Globus pallidus (tissue), 1 donor: Measurements from ENCODE around the gene SSNA1.
"Not testable (repeated sequence)": the region's sequence is repeated elsewhere in the genome, so short reads cannot be mapped to it uniquely, and the experiment has no call there.

Experiments used
- DNase-seq: peaks from one replicate; pipeline ENCODE4 v3.0.0-alpha.2; 2015; ENCODE audit warnings: low spot score

The SSNA1 gene

DNA sequence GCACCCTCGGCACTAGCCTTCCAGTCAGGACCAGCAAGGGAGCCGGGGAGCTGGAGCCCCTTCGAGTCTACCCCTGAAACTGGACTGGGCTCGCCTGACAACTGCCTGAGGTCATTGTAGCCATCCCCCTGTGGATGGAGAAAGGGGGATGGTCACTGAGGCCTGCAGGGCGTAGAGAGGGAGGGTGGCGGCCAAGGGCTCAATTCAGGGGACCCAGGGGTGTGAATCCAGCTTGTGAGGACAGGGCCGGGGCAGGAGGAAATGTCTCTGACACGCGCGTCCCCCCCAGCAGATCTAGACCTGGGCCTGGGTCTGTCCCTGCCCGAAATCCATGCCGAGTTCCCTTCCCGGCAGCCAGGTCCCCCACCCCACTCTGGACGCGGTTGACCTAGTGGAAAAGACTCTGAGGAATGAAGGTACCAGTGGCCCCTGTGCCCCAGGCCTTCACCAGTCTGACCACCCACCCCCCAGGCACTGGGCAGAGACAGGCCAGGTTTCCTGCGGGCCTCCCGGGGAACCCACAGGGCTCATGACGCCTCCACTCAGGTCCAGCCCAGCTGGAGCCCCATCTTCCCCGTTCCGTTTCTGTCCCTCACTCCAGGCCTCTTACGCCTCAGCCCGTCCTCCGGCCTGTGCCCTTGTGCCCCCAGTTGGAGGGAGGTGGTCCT lies 43.0 kb downstream of the SSNA1 start:
- no peak for DNase-seq

DNA sequence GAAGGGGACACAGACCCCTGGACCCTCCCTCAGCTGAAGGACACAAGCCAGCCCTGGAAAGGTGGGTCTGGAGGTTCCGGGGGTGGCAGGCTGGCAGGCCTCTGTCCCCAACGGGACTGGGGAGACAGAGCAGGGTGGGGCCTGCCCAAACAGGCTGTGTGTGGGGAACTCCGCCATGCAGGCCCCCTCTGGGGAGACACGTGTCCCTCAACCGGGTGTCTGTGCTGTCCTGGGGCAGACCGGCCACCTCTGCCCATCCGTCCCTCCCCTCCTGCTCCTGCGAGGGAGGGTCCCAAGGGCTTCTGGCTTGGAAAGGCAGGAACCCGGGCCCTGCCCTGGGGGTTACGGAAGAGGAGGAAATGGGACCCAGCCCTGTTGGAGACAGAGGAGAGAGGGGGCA lies 43.6 kb downstream of the SSNA1 start:
- no peak for DNase-seq

DNA sequence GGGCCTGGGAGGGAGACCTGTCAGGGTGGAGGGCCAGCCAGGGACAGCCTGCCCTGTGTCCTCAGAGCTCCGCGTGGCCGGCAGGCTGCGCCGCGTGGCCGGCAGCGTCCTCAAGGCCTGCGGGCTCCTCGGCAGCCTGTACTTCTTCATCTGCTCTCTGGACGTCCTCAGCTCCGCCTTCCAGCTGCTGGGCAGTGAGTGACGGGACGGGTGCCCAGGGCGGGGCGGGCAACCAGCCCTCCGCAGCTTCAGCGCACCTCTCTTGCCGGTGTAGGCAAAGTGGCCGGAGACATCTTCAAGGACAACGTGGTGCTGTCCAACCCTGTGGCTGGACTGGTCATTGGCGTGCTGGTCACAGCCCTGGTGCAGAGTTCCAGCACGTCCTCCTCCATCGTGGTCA lies 44.0 kb downstream of the SSNA1 start:
- no peak for DNase-seq

DNA sequence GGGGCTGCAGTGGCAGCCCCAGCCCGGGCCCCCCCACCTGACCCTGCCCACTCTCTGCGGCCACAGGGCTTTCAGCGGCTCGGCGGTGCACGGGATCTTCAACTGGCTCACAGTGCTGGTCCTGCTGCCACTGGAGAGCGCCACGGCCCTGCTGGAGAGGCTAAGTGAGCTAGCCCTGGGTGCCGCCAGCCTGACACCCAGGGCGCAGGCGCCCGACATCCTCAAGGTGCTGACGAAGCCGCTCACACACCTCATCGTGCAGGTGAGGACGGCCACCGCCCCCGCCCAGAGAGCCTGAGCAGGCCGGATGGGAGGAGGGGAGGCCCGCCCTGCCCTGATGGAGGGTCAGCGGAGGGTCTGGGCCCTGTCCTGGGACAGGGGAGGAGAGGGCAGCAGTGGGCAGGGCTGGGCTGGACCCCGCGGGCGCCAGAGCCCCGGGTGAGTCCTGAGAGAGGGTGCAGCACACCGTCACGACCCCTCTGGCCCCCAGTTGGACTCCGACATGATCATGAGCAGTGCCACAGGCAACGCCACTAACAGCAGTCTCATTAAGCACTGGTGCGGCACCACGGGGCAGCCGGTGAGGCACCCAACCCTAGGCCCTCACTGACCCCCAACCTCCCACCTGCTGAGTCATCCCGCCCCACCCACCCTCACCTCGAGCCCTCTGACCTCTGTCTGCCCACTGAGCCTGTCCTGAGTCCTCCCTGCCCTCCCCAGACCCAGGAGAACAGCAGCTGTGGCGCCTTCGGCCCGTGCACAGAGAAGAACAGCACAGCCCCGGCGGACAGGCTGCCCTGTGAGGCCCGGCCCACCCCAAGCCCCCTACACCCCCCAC lies 44.9 kb downstream of the SSNA1 start:
- no peak for DNase-seq

DNA sequence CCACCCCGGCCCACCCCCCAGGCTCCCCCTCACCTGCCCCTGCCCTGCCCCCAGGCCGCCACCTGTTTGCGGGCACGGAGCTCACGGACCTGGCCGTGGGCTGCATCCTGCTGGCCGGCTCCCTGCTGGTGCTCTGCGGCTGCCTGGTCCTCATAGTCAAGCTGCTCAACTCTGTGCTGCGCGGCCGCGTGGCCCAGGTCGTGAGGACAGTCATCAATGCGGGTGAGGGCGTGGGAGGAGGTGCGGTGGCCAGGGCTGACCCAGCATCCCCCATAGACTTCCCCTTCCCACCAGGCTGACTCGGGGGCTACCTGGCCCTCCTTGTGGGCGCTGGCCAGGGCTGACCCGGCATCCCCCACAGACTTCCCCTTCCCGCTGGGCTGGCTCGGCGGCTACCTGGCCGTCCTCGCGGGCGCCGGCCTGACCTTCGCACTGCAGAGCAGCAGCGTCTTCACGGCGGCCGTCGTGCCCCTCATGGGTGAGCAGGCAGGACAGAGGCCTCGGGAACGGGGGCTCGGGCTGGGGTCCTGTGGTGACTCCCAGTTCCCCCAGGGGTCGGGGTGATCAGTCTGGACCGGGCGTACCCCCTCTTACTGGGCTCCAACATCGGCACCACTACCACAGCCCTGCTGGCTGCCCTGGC lies 45.7 kb downstream of the SSNA1 start:
- no peak for DNase-seq

DNA sequence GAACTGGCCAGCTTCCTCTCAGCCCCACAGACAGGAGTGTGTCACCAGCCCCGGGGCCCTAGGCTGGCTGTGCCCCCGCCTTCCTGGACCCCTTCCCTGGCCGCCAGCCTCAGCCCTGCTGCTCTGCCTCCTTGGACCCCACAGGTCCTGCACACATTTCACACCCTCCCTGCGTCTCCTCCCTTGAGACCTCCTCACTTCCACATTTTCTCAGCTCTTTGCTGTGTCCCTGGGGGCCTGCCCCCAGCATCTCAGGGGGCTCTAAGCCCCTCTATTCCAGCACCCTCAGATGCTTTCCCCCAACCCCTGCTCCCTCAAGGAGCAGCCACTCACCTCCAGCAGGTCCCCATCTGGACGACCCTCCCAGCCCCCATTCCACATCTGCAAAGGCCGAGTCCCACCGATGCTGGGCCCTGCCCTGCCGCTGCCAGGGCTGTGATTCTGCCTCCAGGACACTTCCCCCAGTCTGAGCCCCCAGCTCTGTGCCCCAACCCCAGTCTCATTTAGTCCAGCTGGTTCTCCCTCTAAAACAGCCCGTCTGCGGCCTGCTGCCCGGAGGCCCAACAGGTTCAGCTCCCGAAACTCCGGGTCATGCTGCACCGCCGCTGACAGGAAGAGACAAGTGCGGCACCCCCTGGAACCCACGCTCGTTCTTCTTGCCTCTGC lies 46.4 kb downstream of the SSNA1 start:
- no peak for DNase-seq

DNA sequence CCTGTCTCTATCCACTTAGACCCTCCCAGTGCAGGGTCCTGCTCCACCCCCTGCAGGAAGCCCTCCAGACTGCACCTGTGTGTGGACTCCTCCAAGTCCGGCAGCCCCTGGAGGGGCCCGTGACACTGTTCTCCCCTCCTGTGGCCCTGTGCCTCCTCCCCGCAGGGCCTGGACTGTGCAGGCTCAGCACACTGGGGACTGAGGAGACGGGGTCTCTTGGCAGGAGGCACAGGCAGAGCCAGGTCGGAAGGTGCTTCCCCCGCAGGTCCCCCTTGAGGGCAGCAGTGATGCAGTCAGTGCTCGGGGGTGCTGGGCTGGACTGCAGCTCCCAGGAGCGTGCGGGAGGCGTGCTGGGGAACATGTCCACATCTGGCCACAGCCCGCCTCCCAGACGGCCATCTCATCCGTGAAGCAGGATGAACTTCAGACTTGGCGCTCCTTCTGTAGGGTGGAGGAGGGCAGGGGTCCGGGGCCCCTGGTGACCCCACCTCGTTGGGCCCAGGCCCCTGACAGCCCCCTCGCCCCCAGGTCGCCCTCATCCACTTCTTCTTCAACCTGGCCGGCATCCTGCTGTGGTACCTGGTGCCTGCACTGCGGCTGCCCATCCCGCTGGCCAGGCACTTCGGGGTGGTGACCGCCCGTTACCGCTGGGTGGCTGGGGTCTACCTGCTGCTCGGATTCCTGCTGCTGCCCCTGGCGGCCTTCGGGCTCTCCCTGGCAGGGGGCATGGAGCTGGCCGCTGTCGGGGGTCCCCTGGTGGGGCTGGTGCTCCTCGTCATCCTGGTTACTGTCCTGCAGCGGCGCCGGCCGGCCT lies 47.2 kb downstream of the SSNA1 start:
- DNase-seq = no peak

DNA sequence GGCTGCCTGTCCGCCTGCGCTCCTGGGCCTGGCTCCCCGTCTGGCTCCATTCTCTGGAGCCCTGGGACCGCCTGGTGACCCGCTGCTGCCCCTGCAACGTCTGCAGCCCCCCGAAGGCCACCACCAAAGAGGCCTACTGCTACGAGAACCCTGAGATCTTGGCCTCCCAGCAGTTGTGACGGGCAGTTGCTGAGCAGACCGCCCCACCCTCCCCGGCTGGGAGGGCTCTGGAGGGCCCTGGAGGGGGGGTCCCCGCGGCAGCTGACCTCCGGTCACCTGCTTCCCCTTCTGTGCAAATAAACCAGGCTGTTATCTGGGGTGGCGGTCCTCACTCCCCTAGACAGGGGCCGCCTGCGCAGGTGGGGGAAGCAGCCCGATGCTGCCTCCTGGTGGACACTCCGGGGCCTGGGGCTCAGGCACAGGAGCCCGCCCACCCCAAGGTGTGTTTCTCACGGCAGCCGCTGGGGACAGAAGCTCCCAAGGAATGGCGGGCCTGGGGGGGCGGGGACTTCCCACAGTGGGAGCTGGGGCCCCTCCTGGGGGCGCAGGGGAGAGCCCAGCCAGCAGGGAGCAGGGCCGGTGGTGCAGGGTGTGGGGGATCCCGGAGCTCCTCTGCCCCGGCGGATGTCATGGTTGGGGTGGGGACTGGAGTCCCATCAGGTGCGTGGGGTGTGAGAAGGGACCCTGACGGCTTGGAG lies 47.9 kb downstream of the SSNA1 start:
- peak; percentile 72 for DNase-seq

DNA sequence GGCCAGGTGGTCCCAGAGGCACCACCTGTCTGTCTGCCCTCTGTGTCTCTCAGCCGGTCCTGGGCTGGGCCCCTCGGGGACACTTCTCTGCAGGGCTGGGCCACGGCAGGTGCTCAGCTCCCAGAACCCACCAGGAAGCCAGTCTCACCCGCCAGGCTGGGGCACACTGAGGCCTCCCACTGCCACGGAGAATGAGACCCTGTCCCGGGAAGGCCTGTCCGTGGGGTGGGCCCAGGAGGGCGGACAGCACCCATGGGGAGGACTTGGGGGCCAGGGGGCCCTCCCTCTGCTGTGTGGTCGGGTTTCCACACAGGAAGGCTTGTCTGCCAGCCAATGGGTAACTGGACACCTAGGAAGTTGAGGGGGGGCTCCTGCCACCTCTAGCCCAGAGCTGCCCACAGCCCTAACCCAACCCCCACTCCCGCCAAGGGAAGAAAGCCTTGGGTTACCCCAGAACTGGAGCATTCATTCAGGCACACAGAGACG lies 48.5 kb downstream of the SSNA1 start:
- DNase-seq = no peak

DNA sequence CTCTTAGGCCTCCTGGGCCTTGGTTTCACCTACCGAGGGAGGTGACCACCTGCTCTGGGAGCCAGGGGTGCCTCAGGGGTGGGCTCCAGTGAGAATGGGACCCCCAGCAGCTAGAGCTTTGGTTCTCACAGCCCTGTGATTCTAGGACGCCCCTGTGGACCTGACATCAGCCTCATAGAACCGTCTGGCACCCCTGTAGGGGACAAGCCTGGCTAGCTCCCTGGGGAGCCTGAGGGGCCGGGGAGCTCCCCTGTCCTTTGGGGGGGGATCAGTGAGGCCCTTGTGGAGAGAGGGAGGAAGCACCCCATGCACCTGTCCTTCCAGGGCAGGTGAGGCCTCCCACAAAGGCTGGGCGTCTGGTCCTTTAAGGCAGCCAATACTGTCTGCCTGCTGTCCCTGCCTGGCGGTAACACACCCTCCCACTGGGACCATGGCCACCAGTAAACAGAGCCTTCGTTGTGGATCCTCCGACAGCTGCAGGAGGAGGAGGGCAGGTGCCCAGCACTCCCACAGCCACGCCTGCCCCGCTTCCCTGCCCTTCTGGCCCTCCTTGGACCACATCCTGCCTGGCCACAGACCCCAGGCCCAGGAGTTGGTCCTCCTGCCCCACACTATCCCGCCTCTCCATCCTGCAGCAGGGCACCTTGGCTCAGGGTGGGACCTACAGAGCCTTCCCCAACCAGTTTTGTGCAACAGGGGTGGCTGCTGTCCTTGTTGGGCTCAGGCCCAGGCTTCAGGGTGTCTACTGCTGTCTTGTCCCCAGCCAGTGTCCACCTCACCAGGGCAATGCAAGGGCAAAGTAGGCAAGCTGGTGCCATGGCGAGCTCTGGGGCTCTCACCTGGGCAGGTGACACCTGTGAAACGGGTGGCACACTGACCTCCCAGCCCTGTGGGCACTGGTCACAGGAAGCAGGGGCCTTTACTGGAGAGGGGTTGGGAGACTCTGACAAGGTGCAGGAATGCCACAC lies 49.6 kb downstream of the SSNA1 start:
- DNase-seq = peak; percentile 92

DNA sequence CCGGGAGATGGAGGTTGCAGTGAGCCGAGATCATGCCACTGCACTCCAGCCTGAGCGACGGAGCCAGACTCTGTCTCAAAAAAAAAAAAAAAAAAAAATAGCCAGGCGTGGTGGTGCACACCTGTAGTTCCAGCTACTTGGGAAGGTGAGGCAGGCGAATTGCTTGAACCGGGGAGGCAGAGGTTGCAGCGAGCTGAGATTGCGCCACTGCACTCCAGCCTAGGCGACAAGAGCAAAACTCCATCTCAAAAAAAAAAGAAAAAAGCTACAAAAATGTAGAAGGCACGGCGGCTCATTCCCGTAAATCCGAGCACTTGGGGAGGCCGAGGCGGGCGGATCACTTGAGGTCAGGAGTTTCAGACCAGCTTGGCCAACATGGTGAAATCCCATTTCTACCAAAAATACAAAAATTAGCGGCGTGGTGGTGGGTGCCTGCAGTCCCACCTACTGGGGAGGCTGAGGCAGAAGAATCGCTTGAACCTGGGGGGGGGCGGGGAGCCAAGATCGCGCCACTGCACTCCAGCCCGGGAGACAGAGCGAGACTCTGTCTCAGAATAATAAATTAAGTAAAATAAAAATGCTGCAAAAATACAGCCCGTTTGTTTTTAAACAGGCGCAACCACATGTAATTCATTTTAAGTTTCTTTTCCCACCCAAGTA lies 51.2 kb downstream of the SSNA1 start:
- not testable (repeated sequence) for DNase-seq
